Measurements from ENCODE around the gene SLCO4A1. TPM values are rescaled to one million over a fixed set of nuclear protein-coding genes. Genes with fewer than 3 reads are reported as not detected.

Gene SLCO4A1
- total RNA-seq, 1 donor from 2014 or later = 3.6 TPM

DNA sequence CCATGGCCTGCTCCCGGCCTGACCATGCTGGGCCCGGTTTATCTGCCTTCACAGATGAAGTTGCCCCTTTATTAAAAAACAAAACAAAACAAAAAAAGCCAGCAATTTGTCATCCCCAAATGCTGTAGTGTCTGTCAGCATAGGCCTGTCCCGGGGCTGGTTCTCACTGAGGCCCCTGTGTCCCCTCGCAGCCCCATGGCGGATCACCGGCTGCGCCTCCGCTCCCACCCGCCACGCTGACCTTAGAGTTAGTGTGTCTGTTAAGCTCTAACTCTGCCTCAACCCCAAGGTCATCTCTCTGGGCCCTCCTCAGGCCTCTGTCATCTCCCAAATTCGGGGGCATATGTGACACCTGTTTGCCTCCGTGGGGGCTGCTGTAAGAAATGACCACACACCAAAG, 11.1 kb downstream of the SLCO4A1 start:
- Mint-ChIP-seq H3K4me1 (ENCODE audit: low read depth) (peaks cover 8% of the 10 kb centered on the region), H3K27ac (no peak overlapping the region), H3K27me3 (no peaks in the 10 kb centered on the region), H3K9me3 (ENCODE audit: low read depth) (no peaks in the 10 kb centered on the region), H3K36me3 (ENCODE audit: insufficient read depth) (no peaks in the 10 kb centered on the region), H3K4me3 (ENCODE audit: low read depth) (no peak overlapping the region)
- TF ChIP-seq, protein P1, sequence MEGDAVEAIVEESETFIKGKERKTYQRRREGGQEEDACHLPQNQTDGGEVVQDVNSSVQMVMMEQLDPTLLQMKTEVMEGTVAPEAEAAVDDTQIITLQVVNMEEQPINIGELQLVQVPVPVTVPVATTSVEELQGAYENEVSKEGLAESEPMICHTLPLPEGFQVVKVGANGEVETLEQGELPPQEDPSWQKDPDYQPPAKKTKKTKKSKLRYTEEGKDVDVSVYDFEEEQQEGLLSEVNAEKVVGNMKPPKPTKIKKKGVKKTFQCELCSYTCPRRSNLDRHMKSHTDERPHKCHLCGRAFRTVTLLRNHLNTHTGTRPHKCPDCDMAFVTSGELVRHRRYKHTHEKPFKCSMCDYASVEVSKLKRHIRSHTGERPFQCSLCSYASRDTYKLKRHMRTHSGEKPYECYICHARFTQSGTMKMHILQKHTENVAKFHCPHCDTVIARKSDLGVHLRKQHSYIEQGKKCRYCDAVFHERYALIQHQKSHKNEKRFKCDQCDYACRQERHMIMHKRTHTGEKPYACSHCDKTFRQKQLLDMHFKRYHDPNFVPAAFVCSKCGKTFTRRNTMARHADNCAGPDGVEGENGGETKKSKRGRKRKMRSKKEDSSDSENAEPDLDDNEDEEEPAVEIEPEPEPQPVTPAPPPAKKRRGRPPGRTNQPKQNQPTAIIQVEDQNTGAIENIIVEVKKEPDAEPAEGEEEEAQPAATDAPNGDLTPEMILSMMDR (IDR thresholded peaks at IDR 0.05; ENCODE audit: unreplicated experiment) = no peak
- no peak for DNase-seq (ENCODE audit: low spot score, unreplicated experiment)

DNA sequence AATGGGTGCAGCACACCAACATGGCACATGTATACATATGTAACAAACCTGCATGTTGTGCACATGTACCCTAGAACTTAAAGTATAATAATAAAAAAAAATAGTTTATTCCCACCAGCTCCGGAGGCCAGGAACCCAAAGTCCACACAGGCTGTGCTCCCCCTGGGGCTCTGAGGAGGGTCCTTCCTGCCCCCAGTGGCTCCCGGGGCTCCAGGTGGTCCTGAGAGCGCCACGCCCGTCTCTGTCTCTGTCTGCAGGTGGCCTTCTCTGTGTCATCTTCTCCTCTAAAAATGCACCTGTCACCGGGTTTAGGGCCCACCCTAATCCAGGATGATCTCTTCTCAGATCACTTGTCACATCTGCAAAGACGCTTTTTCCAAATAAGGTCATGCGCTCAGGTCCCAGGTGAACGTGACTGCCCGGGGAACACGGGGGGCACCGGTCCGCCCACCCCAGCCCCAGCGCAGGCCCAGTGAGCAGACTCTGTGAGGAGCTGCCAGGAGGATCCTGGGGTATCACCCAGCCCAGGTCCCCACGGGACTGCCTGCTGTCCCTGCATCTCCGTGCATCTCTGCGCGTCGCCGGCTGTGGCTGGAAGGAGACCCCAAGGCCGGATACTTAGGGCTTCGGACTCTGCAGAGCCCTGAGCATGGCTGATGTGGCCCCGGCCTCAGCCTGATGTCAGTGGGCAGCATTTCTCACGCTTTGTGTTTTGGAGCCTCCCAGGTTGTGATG, 11.8 kb downstream of the SLCO4A1 start:
- Mint-ChIP-seq H3K27me3 (no peaks in the 10 kb centered on the region), H3K4me1 (ENCODE audit: low read depth) (peaks cover 8% of the 10 kb centered on the region), H3K27ac (no peak overlapping the region), H3K9me3 (ENCODE audit: low read depth) (no peaks in the 10 kb centered on the region), H3K36me3 (ENCODE audit: insufficient read depth) (no peaks in the 10 kb centered on the region), H3K4me3 (ENCODE audit: low read depth) (no peak overlapping the region)
- TF ChIP-seq, protein P1 (IDR thresholded peaks at IDR 0.05; ENCODE audit: unreplicated experiment) = no peak
- DNase-seq (ENCODE audit: low spot score, unreplicated experiment) = no peak

DNA sequence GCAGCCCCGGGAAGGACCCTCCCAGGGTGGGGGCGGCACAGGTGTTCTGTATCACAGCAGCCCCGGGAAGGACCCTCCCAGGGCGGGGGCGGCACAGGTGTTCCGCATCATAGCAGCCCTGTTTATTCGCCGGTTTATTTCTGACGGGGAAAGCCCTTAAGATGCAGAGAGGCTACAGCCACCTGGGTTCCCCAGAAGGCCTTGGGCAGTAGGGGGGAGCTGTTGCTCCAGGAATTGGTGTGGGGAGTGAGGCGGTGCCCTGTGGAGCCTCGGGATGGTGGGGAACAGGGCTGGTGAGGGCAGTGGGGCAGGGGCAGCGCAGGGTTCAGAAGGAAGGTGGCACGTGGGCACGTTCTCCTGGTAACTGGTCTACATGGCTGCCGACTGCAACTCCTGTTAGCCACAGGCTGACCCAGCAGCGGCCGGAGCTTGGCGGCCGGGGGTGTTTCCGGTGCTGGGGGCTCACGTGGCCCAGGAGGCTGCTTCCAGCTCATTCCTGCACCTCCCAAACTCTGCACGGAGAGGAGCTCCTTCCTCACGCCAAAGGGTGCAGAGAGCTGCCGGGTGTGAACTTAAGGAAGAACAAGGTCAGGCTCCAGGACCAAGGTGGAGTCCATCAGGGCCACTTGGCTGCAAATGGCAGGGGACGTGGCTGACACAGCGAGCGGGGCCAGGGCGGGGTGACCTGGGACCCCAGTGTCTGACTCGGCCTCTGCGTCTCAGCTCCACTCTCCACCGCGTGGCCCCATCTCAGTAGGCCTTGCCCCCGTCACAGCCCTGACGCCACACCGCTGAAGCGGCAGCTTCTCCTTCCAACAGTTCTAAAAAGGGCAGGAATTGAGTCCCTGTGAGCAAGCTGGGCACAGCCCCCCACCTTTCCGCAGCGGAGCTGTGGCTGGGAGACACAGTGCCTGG, 13.2 kb downstream of the SLCO4A1 start:
- no peak overlapping the region for H3K27ac Mint-ChIP-seq
- H3K27me3 Mint-ChIP-seq = no peaks in the 10 kb centered on the region
- peaks cover 8% of the 10 kb centered on the region for H3K4me1 Mint-ChIP-seq (ENCODE audit: low read depth)
- H3K9me3 Mint-ChIP-seq (ENCODE audit: low read depth) = no peaks in the 10 kb centered on the region
- H3K36me3 Mint-ChIP-seq (ENCODE audit: insufficient read depth) = no peaks in the 10 kb centered on the region
- no peak overlapping the region for H3K4me3 Mint-ChIP-seq (ENCODE audit: low read depth)
- TF ChIP-seq, protein P1 (IDR thresholded peaks at IDR 0.05; ENCODE audit: unreplicated experiment) = no peak
- no peak for DNase-seq (ENCODE audit: low spot score, unreplicated experiment)

DNA sequence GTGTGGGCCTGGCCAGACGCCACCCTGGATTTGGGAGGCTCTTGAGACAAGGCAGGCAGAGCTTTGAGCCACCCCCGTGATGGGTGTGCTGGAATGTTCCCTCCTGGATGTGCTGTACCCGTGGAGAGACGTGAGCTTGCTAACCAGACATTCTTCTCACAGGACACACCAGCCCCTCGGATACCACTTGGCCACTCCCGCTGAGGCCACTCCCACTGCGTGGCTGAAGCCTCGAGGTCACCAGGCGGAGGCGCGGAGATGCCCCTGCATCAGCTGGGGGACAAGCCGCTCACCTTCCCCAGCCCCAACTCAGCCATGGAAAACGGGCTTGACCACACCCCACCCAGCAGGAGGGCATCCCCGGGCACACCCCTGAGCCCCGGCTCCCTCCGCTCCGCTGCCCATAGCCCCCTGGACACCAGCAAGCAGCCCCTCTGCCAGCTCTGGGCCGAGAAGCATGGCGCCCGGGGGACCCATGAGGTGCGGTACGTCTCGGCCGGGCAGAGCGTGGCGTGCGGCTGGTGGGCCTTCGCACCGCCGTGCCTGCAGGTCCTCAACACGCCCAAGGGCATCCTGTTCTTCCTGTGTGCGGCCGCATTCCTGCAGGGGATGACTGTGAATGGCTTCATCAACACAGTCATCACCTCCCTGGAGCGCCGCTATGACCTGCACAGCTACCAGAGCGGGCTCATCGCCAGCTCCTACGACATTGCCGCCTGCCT, 14.1 kb downstream of the SLCO4A1 start:
- Mint-ChIP-seq H3K9me3 (ENCODE audit: low read depth) (no peaks in the 10 kb centered on the region), H3K36me3 (ENCODE audit: insufficient read depth) (no peaks in the 10 kb centered on the region), H3K4me1 (ENCODE audit: low read depth) (peaks cover 8% of the 10 kb centered on the region), H3K27me3 (no peaks in the 10 kb centered on the region), H3K4me3 (ENCODE audit: low read depth) (no peak overlapping the region), H3K27ac (no peak overlapping the region)
- TF ChIP-seq, protein P1 (IDR thresholded peaks at IDR 0.05; ENCODE audit: unreplicated experiment) = no peak
- no peak for DNase-seq (ENCODE audit: low spot score, unreplicated experiment)
